ENCODE measurements around the gene CASP10. TPM values are rescaled to one million over a fixed set of nuclear protein-coding genes. Genes with fewer than 3 reads are reported as not detected.

The CASP10 gene
- total RNA-seq, 1 experiment from 2014 or later = 2.8 TPM

GRCh38 chr2:201194097-201194496, 11.2 kb downstream of the CASP10 start:
- ChIA-PET CTCF (interaction anchor here (1.2 kb wide), 1 partner anchor 38 kb away, joined by 5 read pairs; no protein-coding TSS in a partner anchor), POLR2A (interaction anchor here (1.6 kb wide), 1 partner anchor 11 kb away, joined by 4 read pairs; the partner anchor contains the start of gene CASP10)
- Mint-ChIP-seq H3K36me3 (no peaks in the 10 kb centered on the region), H3K9me3 (no peaks in the 10 kb centered on the region), H3K27ac (no peak overlapping the region), H3K4me1 (no peaks in the 10 kb centered on the region), H3K27me3 (ENCODE audit: low read depth) (no peaks in the 10 kb centered on the region), H3K4me3 (no peak overlapping the region)
- DNase-seq (ENCODE audit: low spot score) (no peak), ATAC-seq (no peak)
- TF ChIP-seq, protein P1, sequence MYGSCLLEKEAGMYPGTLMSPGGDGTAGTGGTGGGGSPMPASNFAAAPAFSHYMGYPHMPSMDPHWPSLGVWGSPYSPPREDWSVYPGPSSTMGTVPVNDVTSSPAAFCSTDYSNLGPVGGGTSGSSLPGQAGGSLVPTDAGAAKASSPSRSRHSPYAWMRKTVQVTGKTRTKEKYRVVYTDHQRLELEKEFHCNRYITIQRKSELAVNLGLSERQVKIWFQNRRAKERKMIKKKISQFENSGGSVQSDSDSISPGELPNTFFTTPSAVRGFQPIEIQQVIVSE (CRISPR knock-in tag; IDR thresholded peaks at IDR 0.05; ENCODE audit: borderline replicate concordance) = no peak
- TF ChIP-seq RORB (CRISPR knock-in tag; IDR thresholded peaks at IDR 0.05) (no peak), ZBTB43 (CRISPR knock-in tag; IDR thresholded peaks at IDR 0.05) (no peak), TCF7 (CRISPR knock-in tag; IDR thresholded peaks at IDR 0.05; ENCODE audit: low read depth) (no peak), PREB (CRISPR knock-in tag; IDR thresholded peaks at IDR 0.05; ENCODE audit: borderline replicate concordance) (no peak), TEAD4 (CRISPR knock-in tag; IDR thresholded peaks at IDR 0.05) (no peak)

- no peak for ATAC-seq
- no peaks in the 10 kb centered on the region for H3K9me3 Mint-ChIP-seq
- no peak for TF ChIP-seq ZBTB21 (CRISPR knock-in tag; IDR thresholded peaks at IDR 0.05; ENCODE audit: borderline replicate concordance)
- no peaks in the 10 kb centered on the region for H3K36me3 Mint-ChIP-seq
- no peaks in the 10 kb centered on the region for H3K27me3 Mint-ChIP-seq (ENCODE audit: low read depth)
- no peak overlapping the region for H3K4me3 Mint-ChIP-seq
- H3K4me1 Mint-ChIP-seq = peaks cover 2% of the 10 kb centered on the region; the same call in 1 of the 2 replicates
- POLR2A ChIA-PET = interaction anchor here (1.6 kb wide), 1 partner anchor 12 kb away, joined by 4 read pairs; the partner anchor contains the start of gene CASP10
- CTCF ChIA-PET = interaction anchor here (1.0 to 1.2 kb wide), 3 partner anchors 12 to 37 kb away, joined by 3 to 6 read pairs (median 5); partner anchors contain the start of gene CASP10
- no peak for DNase-seq (ENCODE audit: low spot score)
- H3K27ac Mint-ChIP-seq = no peak overlapping the region
Measured at GRCh38 chr2:201195331-201195730, 12.4 kb downstream of the CASP10 start.

GRCh38 chr2:201196003-201196402, 13.1 kb downstream of the CASP10 start:
- DNase-seq (ENCODE audit: low spot score) (no peak), ATAC-seq (no peak)
- H3K27me3 Mint-ChIP-seq (ENCODE audit: low read depth) = no peaks in the 10 kb centered on the region
- ChIA-PET POLR2A (no interaction called here), CTCF (interaction anchor here (1.2 to 1.3 kb wide), 2 partner anchors 13 to 36 kb away, joined by 4 to 6 read pairs; partner anchors contain the start of gene CASP10)
- no peak overlapping the region for H3K27ac Mint-ChIP-seq
- no peaks in the 10 kb centered on the region for H3K36me3 Mint-ChIP-seq
- peaks cover 3% of the 10 kb centered on the region; the same call in 1 of the 2 replicates for H3K4me1 Mint-ChIP-seq
- no peak overlapping the region for H3K4me3 Mint-ChIP-seq
- H3K9me3 Mint-ChIP-seq = no peaks in the 10 kb centered on the region
- TF ChIP-seq RORB (CRISPR knock-in tag; IDR thresholded peaks at IDR 0.05) (no peak), ZBTB43 (CRISPR knock-in tag; IDR thresholded peaks at IDR 0.05) (no peak), ATF6 (CRISPR knock-in tag; IDR thresholded peaks at IDR 0.05) (no peak), ESRRA (CRISPR knock-in tag; IDR thresholded peaks at IDR 0.05; ENCODE audit: borderline replicate concordance) (no peak)
- TF ChIP-seq, protein P2, sequence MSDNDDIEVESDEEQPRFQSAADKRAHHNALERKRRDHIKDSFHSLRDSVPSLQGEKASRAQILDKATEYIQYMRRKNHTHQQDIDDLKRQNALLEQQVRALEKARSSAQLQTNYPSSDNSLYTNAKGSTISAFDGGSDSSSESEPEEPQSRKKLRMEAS (CRISPR knock-in tag; IDR thresholded peaks at IDR 0.05) = no peak
- TF ChIP-seq, protein P3, sequence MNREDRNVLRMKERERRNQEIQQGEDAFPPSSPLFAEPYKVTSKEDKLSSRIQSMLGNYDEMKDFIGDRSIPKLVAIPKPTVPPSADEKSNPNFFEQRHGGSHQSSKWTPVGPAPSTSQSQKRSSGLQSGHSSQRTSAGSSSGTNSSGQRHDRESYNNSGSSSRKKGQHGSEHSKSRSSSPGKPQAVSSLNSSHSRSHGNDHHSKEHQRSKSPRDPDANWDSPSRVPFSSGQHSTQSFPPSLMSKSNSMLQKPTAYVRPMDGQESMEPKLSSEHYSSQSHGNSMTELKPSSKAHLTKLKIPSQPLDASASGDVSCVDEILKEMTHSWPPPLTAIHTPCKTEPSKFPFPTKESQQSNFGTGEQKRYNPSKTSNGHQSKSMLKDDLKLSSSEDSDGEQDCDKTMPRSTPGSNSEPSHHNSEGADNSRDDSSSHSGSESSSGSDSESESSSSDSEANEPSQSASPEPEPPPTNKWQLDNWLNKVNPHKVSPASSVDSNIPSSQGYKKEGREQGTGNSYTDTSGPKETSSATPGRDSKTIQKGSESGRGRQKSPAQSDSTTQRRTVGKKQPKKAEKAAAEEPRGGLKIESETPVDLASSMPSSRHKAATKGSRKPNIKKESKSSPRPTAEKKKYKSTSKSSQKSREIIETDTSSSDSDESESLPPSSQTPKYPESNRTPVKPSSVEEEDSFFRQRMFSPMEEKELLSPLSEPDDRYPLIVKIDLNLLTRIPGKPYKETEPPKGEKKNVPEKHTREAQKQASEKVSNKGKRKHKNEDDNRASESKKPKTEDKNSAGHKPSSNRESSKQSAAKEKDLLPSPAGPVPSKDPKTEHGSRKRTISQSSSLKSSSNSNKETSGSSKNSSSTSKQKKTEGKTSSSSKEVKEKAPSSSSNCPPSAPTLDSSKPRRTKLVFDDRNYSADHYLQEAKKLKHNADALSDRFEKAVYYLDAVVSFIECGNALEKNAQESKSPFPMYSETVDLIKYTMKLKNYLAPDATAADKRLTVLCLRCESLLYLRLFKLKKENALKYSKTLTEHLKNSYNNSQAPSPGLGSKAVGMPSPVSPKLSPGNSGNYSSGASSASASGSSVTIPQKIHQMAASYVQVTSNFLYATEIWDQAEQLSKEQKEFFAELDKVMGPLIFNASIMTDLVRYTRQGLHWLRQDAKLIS (CRISPR knock-in tag; IDR thresholded peaks at IDR 0.05; ENCODE audit: borderline replicate concordance) = no peak
- TF ChIP-seq, protein P4, sequence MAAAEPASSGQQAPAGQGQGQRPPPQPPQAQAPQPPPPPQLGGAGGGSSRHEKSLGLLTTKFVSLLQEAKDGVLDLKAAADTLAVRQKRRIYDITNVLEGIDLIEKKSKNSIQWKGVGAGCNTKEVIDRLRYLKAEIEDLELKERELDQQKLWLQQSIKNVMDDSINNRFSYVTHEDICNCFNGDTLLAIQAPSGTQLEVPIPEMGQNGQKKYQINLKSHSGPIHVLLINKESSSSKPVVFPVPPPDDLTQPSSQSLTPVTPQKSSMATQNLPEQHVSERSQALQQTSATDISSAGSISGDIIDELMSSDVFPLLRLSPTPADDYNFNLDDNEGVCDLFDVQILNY (CRISPR knock-in tag; IDR thresholded peaks at IDR 0.05) = no peak
- TF ChIP-seq, protein P5, sequence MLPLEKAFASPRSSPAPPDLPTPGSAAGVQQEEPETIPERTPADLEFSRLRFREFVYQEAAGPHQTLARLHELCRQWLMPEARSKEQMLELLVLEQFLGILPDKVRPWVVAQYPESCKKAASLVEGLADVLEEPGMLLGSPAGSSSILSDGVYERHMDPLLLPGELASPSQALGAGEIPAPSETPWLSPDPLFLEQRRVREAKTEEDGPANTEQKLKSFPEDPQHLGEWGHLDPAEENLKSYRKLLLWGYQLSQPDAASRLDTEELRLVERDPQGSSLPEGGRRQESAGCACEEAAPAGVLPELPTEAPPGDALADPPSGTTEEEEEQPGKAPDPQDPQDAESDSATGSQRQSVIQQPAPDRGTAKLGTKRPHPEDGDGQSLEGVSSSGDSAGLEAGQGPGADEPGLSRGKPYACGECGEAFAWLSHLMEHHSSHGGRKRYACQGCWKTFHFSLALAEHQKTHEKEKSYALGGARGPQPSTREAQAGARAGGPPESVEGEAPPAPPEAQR (CRISPR knock-in tag; IDR thresholded peaks at IDR 0.05) = no peak

Data from WTC11 (cell line).